Measurements from ENCODE around the gene GSK3B. TPM values are rescaled to one million over a fixed set of nuclear protein-coding genes. Genes with fewer than 3 reads are reported as not detected.

Gene GSK3B
- total RNA-seq, 1 donor from 2014 or later: 48.4 TPM

- no peak for DNase-seq (ENCODE audit: low spot score)
These were observed 210.6 kb downstream of the GSK3B start for GRCh38 chr3:119883461-119884160.

DNA sequence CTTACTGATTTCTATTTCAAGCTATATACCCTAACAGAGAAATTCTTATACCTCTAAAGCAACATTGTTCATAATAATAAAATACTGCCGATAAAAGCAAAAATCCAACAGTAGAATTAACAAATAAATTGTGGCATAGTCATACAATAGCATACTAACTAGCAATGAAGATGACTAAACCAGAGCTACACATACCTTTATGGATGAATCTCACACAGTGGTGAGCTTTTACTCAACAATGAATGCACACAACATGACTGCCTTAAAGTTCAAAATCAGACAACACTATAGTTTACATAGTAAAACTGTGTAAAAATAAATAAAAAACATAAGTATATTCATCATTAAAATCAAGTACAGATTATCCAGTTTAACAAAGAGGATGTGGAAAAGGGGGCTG is 213.3 kb downstream of the GSK3B start:
- DNase-seq (ENCODE audit: low spot score): no peak

DNA sequence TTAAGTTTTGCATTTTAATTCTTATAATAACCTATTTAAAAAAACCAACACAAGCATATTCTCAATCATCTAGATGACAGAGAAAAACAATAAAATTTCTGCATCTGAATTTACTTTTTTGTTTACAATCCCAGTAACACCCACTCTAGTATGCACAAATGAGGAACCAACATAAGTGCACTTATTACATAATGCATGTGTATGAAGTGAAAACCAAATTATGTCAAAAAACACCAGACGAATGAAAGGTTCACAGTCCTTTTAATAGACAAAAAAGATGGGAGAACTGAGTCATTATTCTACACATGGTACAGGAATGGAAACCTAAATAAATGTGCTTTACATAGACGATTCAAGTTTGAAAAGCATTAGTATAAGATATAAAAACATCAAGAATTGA is 220.6 kb downstream of the GSK3B start:
- DNase-seq (ENCODE audit: low spot score): no peak

GRCh38 chr3:119872773-119873172 is 221.5 kb downstream of the GSK3B start:
- no peak for DNase-seq (ENCODE audit: low spot score)

DNA sequence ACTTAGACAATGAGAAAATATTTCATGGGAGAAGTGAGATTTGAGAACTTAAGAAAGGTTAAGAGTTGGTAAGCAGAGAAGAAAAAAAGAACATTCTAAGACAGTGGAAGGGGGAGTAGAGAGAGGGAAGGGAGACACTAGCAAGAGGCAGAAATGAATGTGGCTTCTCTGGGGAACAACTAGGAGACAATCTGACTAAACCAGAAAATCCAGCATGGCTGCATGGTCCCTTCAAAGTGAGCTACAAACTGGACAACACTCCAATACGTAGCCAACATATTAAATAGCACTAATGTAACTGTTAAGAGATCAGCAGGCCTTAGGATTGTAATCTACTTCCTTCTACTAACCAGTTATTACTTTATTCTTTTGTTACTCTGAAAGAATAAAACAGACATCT is 222.7 kb downstream of the GSK3B start:
- no peak for DNase-seq (ENCODE audit: low spot score)

DNA sequence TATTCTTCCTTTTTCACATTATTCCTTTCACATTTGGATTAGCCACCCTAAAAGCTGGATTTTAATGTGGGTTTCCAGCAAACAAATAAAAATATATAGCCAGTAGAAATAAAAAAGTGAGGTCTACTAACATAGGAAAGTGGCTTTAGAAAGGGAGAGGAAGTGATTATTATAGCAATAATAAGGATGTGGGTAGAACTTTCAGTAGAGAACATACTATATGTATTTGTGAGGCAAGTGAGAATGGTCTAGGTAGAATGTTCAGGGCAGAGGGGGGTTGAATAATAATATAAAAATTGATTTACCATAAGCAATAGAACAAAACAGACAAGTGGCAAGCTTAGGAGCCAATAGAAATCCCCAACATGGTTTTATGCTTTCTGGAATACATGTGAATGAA is 223.7 kb downstream of the GSK3B start:
- DNase-seq (ENCODE audit: low spot score): no peak

GRCh38 chr3:119864476-119864875 is 229.8 kb downstream of the GSK3B start:
- DNase-seq (ENCODE audit: low spot score): no peak

- no peak for DNase-seq (ENCODE audit: low spot score)
These were observed 231.6 kb downstream of the GSK3B start for GRCh38 chr3:119862616-119863015.

GRCh38 chr3:119861681-119862080 is 232.6 kb downstream of the GSK3B start:
- DNase-seq (ENCODE audit: low spot score): no peak

- DNase-seq (ENCODE audit: low spot score): no peak
These were observed 234.5 kb downstream of the GSK3B start for GRCh38 chr3:119859728-119860127.

- no peak for DNase-seq (ENCODE audit: low spot score)
These were observed 235.3 kb downstream of the GSK3B start for GRCh38 chr3:119858957-119859356.

DNA sequence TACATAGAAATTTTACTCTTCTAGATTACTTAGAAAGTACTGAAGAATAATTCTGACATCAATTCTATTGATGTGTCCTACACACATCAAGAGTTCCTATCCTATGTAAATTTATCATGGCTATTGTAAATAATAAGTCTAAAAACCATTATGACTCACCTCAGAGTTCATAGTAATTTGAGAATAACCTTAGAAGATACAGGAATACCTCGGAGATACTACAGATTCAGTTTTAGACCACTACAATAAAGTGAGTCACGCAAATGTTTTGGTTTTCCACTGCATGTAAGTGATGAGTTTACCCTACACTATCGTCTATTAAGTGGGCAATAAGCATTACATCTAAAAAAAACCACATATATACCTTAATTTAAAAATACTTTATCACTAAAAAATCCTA is 237.6 kb downstream of the GSK3B start:
- no peak for DNase-seq (ENCODE audit: low spot score)

DNA sequence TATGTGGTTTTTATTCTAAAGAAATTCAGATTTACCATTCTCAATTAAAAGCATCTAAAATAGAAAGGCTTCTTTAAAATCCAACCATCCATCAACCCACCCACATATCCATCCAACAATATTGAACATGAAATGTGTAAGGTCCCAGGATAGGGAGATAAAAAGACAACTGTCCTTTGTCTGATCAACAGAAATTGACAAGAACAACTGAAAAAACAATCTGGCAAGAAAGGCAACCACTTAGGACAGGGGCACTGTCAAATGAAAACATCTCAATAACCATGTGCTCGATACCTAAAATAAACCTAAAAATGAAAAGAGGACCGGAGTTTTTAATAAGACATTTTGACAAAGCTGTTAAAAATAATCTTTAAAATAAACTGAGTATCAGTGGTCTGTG is 245.1 kb downstream of the GSK3B start:
- DNase-seq (ENCODE audit: low spot score): no peak

DNA sequence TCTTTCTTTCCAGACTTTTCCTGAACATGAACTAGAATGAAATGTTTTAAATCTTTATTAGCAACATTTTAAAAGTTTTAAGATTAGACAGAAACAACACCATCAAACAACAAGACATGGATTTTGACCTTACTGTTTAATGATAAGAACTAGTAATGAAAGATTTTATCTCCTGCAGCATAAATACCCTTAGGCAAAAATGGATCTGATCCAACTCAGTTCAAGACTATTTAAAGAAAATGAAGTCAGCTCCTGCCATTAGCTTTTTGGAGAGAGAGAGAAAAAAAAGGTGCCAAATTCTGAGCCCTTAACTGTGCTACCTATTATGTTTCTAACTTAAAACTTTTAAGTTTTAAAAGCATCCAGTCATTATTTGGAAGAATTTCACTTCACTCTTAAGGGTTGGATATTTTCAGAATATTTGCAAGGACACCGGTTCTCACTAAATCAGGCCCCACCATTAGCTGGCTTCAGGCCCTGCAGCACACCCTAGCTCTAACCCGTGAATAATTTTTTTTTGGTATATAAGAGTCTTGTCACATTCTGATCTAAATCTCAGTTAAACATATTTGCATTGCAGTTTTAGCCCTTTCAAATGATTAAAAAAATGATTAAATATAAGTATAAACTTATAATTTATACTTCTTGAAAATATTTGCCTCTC is 252.3 kb downstream of the GSK3B start:
- DNase-seq (ENCODE audit: low spot score): no peak

DNA sequence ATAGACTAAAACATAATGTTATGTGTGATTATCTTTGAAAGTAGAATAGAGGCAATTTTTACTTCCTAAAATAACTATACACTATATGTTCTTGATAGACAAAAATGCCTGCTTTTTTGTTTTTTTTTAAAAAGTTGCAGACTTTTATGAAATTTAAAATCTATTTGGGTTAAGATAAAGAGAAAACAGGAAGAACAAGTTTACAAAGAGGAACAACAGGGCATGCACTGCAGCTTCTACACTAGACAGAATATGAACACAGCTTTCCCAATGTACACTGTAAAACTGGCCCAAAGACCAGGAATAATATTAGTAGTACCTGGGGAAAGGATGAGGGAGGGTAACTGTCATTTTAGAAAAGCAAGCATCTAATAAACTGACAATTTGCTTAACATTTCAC is 258.7 kb downstream of the GSK3B start:
- DNase-seq (ENCODE audit: low spot score): no peak

GRCh38 chr3:119834754-119835370 is 259.4 kb downstream of the GSK3B start:
- DNase-seq (ENCODE audit: low spot score): no peak

DNA sequence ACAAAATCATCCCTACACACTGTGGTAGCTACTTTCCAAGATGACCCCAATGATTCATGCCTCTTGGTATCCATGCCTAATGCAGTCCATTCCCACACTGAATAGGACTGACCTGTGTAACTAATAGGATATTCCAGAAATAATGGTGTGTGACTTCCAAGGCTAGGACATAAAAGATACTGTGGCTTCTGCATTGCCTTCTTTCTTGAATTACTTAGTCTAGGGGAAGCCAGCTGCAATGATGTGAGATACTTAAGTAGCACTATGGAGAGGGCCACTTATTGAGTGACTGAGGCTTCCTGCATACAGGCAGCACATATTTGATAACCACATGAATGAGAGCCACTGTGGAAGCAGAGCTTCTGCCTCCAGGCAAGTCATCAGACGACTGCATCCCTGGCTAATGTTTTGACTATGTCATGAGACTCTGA is 262.3 kb downstream of the GSK3B start:
- no peak for DNase-seq (ENCODE audit: low spot score)

- no peak for DNase-seq (ENCODE audit: low spot score)
These were observed 263.2 kb downstream of the GSK3B start for GRCh38 chr3:119831022-119831421.

GRCh38 chr3:119829420-119829819 is 264.8 kb downstream of the GSK3B start:
- no peak for DNase-seq (ENCODE audit: low spot score)

DNA sequence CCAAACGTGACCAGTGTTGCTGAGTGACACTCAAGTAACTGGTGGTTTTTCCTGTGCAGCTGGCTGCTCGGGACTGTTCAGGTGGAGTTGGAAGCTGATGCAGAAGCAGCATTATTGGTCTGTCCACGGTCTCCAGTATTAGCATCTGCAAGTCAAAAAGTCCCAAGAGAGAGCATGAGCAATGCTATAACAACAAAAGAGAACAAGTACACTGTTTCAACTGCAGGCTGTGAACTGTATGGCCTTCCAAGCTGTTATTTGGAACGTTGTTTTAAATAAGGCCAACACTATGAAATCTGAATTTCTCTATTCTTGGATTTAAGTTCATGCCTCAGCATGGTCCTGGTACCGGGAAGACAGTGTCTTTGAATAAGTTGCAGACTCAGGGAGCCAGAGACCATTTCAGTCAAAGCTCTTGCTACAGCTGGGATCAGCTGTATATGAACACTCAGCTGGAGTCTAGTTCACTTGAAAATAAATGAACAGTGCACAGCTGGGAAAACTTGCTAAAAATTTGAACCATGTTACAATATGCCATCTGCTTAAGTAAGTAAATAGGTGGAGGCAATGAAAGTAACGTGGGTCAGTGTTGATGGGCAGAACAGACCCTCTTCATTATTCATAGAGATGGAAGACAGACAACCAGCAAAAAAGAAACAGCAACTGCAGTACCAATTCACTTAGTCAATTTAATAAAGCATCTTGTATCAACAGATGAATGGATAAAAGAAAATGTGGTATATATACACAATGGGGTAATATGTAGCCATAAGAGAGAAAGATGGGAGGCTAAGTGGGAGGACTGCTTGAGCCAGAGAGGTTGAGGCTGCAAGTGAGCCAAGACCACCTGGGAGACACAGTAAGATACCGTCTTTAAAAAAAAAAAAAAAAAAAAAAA is 267.3 kb downstream of the GSK3B start:
- no peak for DNase-seq (ENCODE audit: low spot score)

GRCh38 chr3:119825820-119826219 is 268.4 kb downstream of the GSK3B start:
- DNase-seq (ENCODE audit: low spot score): no peak

DNA sequence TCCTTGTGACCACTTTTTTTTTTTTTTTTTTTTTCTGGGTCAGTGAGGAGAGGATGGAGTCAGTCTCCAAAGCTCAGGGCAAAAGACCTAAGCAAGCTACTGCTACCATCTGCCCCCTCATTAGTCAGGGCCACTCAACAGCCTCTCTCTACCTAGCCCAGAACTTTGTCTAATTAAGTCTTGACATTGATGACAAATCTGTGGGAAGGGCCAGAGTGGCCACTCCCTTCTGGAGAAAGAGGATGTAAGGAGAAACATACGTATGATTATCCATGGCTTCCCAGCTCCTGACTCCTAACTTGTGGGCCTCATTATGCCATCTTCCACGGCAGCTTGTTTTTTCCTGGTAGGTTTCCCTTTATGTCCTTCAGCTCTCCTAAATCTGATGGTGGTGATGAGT is 274.4 kb downstream of the GSK3B start:
- DNase-seq (ENCODE audit: low spot score): no peak
